GM23338 (cell line): ENCODE measurements around the gene TMA7. TPM values are rescaled to one million over a fixed set of nuclear protein-coding genes. Genes with fewer than 3 reads are reported as not detected.

Source experiments
- ATAC-seq: fragments of 200-7000 bp; cut with Tn5 transposase; 3 replicates; pipeline ENCODE4 v1.9.1; 2020
- DNase-seq: peaks from one replicate; pipeline ENCODE4 v3.0.0-alpha.2; 2015; ENCODE audit warnings: low spot score
- H2AFZ ChIP-seq: fragments of 200-600 bp; sonication (generic); 2 replicates; pipeline ENCODE4 v1.8.0; 2016; ENCODE audit warnings: antibody characterized with exemption, mild to moderate bottlenecking, moderate library complexity
- H3F3A ChIP-seq: fragments of 200-600 bp; sonication (generic); replicated peaks from 2 replicates; pipeline ENCODE4 v1.8.0; 2017; ENCODE audit warnings: antibody characterized with exemption, mixed run types, low read depth
- H3K27ac ChIP-seq: fragments of 200-600 bp; sonication (generic); 2 replicates; pipeline ENCODE4 v1.6.1; 2016; ENCODE audit warnings: low read depth
- H3K27me3 ChIP-seq: fragments of 200-600 bp; sonication (generic); 2 replicates; pipeline ENCODE4 v1.8.0; 2016; ENCODE audit warnings: mild to moderate bottlenecking, mixed run types, moderate library complexity; ENCODE audit not compliant: insufficient read depth
- H3K36me3 ChIP-seq: fragments of 200-600 bp; sonication (generic); 2 replicates; pipeline ENCODE4 v1.8.0; 2016; ENCODE audit warnings: mild to moderate bottlenecking; ENCODE audit not compliant: insufficient read depth
- H3K4me1 ChIP-seq: fragments of 200-600 bp; sonication (generic); 2 replicates; pipeline ENCODE4 v1.8.0; 2016; ENCODE audit warnings: mild to moderate bottlenecking, moderate library complexity; ENCODE audit not compliant: insufficient read depth
- H3K4me2 ChIP-seq: fragments of 200-600 bp; sonication (generic); 2 replicates; pipeline ENCODE4 v1.7.1; 2017; ENCODE audit warnings: mixed run types
- H3K4me3 ChIP-seq: fragments of 200-600 bp; sonication (generic); 2 replicates; pipeline ENCODE4 v1.6.1; 2016; ENCODE audit warnings: mixed run types
- H3K79me2 ChIP-seq: fragments of 200-600 bp; sonication (generic); replicated peaks from 2 replicates; pipeline ENCODE4 v1.8.0; 2017; ENCODE audit warnings: mild to moderate bottlenecking; ENCODE audit not compliant: insufficient read depth
- H3K9me2 ChIP-seq: fragments of 200-600 bp; sonication (generic); 2 replicates; pipeline ENCODE4 v1.8.0; 2017; ENCODE audit not compliant: insufficient read depth
- H4K20me1 ChIP-seq: fragments of 200-600 bp; sonication (generic); replicated peaks from 2 replicates; pipeline ENCODE4 v1.8.0; 2017; ENCODE audit warnings: mild to moderate bottlenecking; ENCODE audit not compliant: insufficient read depth
- H3K27ac Mint-ChIP-seq: 2 replicates; pipeline ENCODE4 v1.8.0; 2020; ENCODE audit warnings: inconsistent platforms, mild to moderate bottlenecking, moderate library complexity, mixed read lengths
- H3K27me3 Mint-ChIP-seq: 3 replicates; pipeline ENCODE4 v1.8.0; 2022; ENCODE audit warnings: low read depth, mild to moderate bottlenecking, moderate library complexity, mixed read lengths, inconsistent platforms; ENCODE audit not compliant: insufficient read depth, poor library complexity
- H3K36me3 Mint-ChIP-seq: 3 replicates; pipeline ENCODE4 v1.8.0; 2021; ENCODE audit warnings: low read depth, mild to moderate bottlenecking, inconsistent platforms, moderate library complexity, mixed read lengths
- H3K4me1 Mint-ChIP-seq: 3 replicates; pipeline ENCODE4 v1.8.0; 2020; ENCODE audit warnings: mild to moderate bottlenecking, inconsistent platforms, mixed read lengths
- H3K4me3 Mint-ChIP-seq: 3 replicates; pipeline ENCODE4 v1.8.0; 2021; ENCODE audit warnings: moderate library complexity, mild to moderate bottlenecking, inconsistent platforms, mixed read lengths
- H3K9me3 Mint-ChIP-seq: 3 replicates; pipeline ENCODE4 v1.8.0; 2020; ENCODE audit warnings: moderate library complexity, mild to moderate bottlenecking, inconsistent platforms, mixed read lengths
- CTCF ChIP-seq, 2 experiments: fragments of 200-600 bp in 1 of 2; sonication (generic) in 1 of 2; conservative IDR thresholded peaks; 2 replicates each; pipeline versions ENCODE4 v1.5.1 to v1.6.1; 2016 to 2017; ENCODE audit warnings: antibody characterized with exemption in 2 of 2, low read depth in 2 of 2, mild to moderate bottlenecking in 2 of 2, moderate library complexity in 1 of 2
- EZH2phosphoT487 ChIP-seq: fragments of 200-600 bp; sonication (generic); IDR thresholded peaks from one replicate; pipeline ENCODE4 v1.8.1; 2018; ENCODE audit warnings: antibody characterized with exemption; ENCODE audit not compliant: unreplicated experiment
- JUNB ChIP-seq: IDR thresholded peaks from one replicate; pipeline ENCODE4 v1.6.1; 2016; ENCODE audit warnings: antibody characterized with exemption; ENCODE audit not compliant: unreplicated experiment
- NANOG ChIP-seq: IDR thresholded peaks from 2 replicates; pipeline ENCODE4 v1.6.1; 2016; ENCODE audit warnings: antibody characterized with exemption, borderline replicate concordance
- POLR2AphosphoS5 ChIP-seq: IDR thresholded peaks from 2 replicates; pipeline ENCODE4 v1.6.1; 2016; ENCODE audit warnings: antibody characterized with exemption, low read depth
- REST ChIP-seq: IDR thresholded peaks from one replicate; pipeline ENCODE4 v1.6.1; 2018; ENCODE audit warnings: antibody characterized with exemption; ENCODE audit not compliant: unreplicated experiment
- STAT1 ChIP-seq: IDR thresholded peaks from one replicate; pipeline ENCODE4 v1.6.1; 2016; ENCODE audit warnings: antibody characterized with exemption; ENCODE audit not compliant: unreplicated experiment
- ZNF114 ChIP-seq: fragments of 250-450 bp; sonication (Bioruptor Pico); IDR thresholded peaks from 2 replicates; pipeline ENCODE4 v1.5.0; 2020; ENCODE audit warnings: mild to moderate bottlenecking, moderate library complexity
- ZNF331 ChIP-seq: fragments of 250-450 bp; sonication (Bioruptor Pico); IDR thresholded peaks from 2 replicates; pipeline ENCODE4 v1.5.0; 2020; ENCODE audit warnings: low read depth, mild to moderate bottlenecking, moderate library complexity
- ZNF462 ChIP-seq: fragments of 250-450 bp; sonication (Bioruptor Pico); IDR thresholded peaks from 2 replicates; pipeline ENCODE4 v1.5.0; 2020; ENCODE audit warnings: mild to moderate bottlenecking, moderate library complexity
- polyA plus RNA-seq: library from polyadenylated mRNA; unstranded; fragments of >200 nt; fragmentation: Nextera tagmentation; extraction: Ambion mirVana; gene quantifications from 2 replicates; pipeline ENCODE4 v1.2.1, GENCODE V29; 2016
- total RNA-seq: library from RNA; depleted of rRNA; stranded (reverse); fragments of >200 nt; shearing (Covaris generic); gene quantifications from 2 replicates; pipeline ENCODE4 v1.2.3, GENCODE V29; 2014

The TMA7 gene
- total and polyA plus RNA-seq, 2 experiments from 2014 or later = 419 to 2,089 TPM

- Histone ChIP-seq H3K27ac (no peak overlapping the region), H3K79me2 (peaks cover 32% of the 10 kb centered on the region), H3K4me3 (no peak overlapping the region), H2AFZ (no peak overlapping the region), H3K9me2 (no peaks in the 10 kb centered on the region), H4K20me1 (no peaks in the 10 kb centered on the region), H3K4me2 (no peak overlapping the region), H3F3A (peaks cover 47% of the 10 kb centered on the region), H3K4me1 (peaks cover 17% of the 10 kb centered on the region), H3K36me3 (peaks cover 10% of the 10 kb centered on the region), H3K27me3 (no peaks in the 10 kb centered on the region)
- no peaks in the 10 kb centered on the region for H3K9me3 Mint-ChIP-seq
- H3K36me3 Mint-ChIP-seq = peaks cover 41% of the 10 kb centered on the region
- H3K4me1 Mint-ChIP-seq = peaks cover 33% of the 10 kb centered on the region
- no peak for TF ChIP-seq STAT1
- TF ChIP-seq REST = no peak
- ATAC-seq = no peak
- H3K4me3 Mint-ChIP-seq = no peak overlapping the region
- DNase-seq = no peak
- no peak overlapping the region for H3K27ac Mint-ChIP-seq
- peaks cover 7% of the 10 kb centered on the region for H3K27me3 Mint-ChIP-seq
Observed at GRCh38 chr3:48434591-48435222, 5.3 kb upstream of the TMA7 start.

- no peak overlapping the region for H3K4me3 ChIP-seq
- H4K20me1 ChIP-seq = no peaks in the 10 kb centered on the region
- no peaks in the 10 kb centered on the region for H3K9me2 ChIP-seq
- peaks cover 17% of the 10 kb centered on the region for H3K4me1 ChIP-seq
- Mint-ChIP-seq H3K9me3 (no peaks in the 10 kb centered on the region), H3K4me1 (peaks cover 34% of the 10 kb centered on the region), H3K27me3 (peaks cover 7% of the 10 kb centered on the region), H3K36me3 (peaks cover 41% of the 10 kb centered on the region), H3K4me3 (no peak overlapping the region), H3K27ac (no peak overlapping the region; the same call in 1 of the 2 replicates)
- H3K36me3 ChIP-seq = peaks cover 10% of the 10 kb centered on the region
- H3K27me3 ChIP-seq = no peaks in the 10 kb centered on the region
- H3F3A ChIP-seq = peaks cover 46% of the 10 kb centered on the region
- H3K79me2 ChIP-seq = peaks cover 33% of the 10 kb centered on the region
- ATAC-seq (no peak), DNase-seq (no peak)
- no peak overlapping the region for H3K4me2 ChIP-seq
- H2AFZ ChIP-seq = no peak overlapping the region
- no peak overlapping the region; the same call in 1 of the 2 replicates for H3K27ac ChIP-seq
- TF ChIP-seq ZNF114 (CRISPR knock-in tag) (no peak), POLR2AphosphoS5 (no peak), NANOG (no peak), STAT1 (no peak), ZNF462 (CRISPR knock-in tag) (no peak), ZNF331 (CRISPR knock-in tag) (no peak), EZH2phosphoT487 (no peak), JUNB (no peak), CTCF (conservative IDR thresholded peaks at IDR 0.05; ENCODE audit: low read depth in 2 of 2) (no peak)
Observed at GRCh38 chr3:48435223-48435595, 4.8 kb upstream of the TMA7 start.
